Tibial artery (tissue), 4 donors: ENCODE data around the gene RAD51B.

Experiments
- DNase-seq, 2 donors: peaks; one replicate each; pipeline ENCODE4 v3.0.0-alpha.2; 2019
- H3K27ac ChIP-seq, 2 donors: fragments of 200-600 bp; sonication (generic) in 1 of 2; 1 replicate in 1 of 2; 2 replicates in 1 of 2; pipeline ENCODE4 v1.5.1; 2018 to 2019; ENCODE audit warnings: mild to moderate bottlenecking in 1 of 2
- H3K27me3 ChIP-seq, 2 donors: fragments of 200-600 bp; sonication (generic) in 1 of 2; one replicate each; pipeline versions ENCODE4 v1.5.1 to v1.6.0; 2016 to 2019
- H3K36me3 ChIP-seq, 3 donors: fragments of 200-600 bp; sonication (generic) in 2 of 3; one replicate each; pipeline ENCODE4 v1.5.1; 2016 to 2019; ENCODE audit warnings: mild to moderate bottlenecking in 2 of 3
- H3K4me1 ChIP-seq, 4 donors: fragments of 200-600 bp; sonication (generic) in 2 of 4; 1 replicate in 3 of 4; 2 replicates in 1 of 4; pipeline ENCODE4 v1.5.1; 2016 to 2019
- H3K4me3 ChIP-seq, 2 donors: fragments of 200-600 bp; sonication (generic) in 1 of 2; 1 replicate in 1 of 2; 2 replicates in 1 of 2; pipeline ENCODE4 v1.5.1; 2018 to 2019; ENCODE audit warnings: mild to moderate bottlenecking in 2 of 2
- H3K9me3 ChIP-seq, 3 donors: fragments of 200-600 bp; sonication (generic) in 1 of 3; one replicate each; pipeline ENCODE4 v1.5.1; 2016 to 2019
- CTCF ChIP-seq, 2 experiments: fragments of 200-600 bp in 1 of 2; fragments of 450-650 bp in 1 of 2; IDR thresholded peaks; one replicate each; pipeline ENCODE4 v1.5.1; 2017 to 2019; ENCODE audit warnings: antibody characterized with exemption in 2 of 2, mild to moderate bottlenecking in 1 of 2, moderate library complexity in 1 of 2
- intact Hi-C: fragments of 100-400 bp; cut with DNase I; formaldehyde crosslinking; loops from one replicate; pipeline ENCODE4 v1.15.0; 2023; ENCODE audit warnings: low total_unique reads

RAD51B gene

GRCh38 chr14:68140076-68140741 is 320.6 kb downstream of the RAD51B start:
- TF ChIP-seq CTCF (IDR thresholded peaks at IDR 0.05) = no peak
- Histone ChIP-seq H3K9me3 (no peaks in the 10 kb centered on the region), H3K4me1 (peaks cover 0 to 86% (median 48%) of the 10 kb centered on the region in 4 donors), H3K27me3 (no peaks in the 10 kb centered on the region), H3K27ac (peak overlapping the region; percentile 63 to 69), H3K4me3 (no peak overlapping the region), H3K36me3 (no peaks in the 10 kb centered on the region)
- no peak for DNase-seq
- intact Hi-C loops = no loop called here

- peak overlapping the region; percentile 63 to 69 for H3K27ac ChIP-seq
- no peak for DNase-seq
- no peaks in the 10 kb centered on the region for H3K36me3 ChIP-seq
- H3K4me3 ChIP-seq = no peak overlapping the region
- H3K9me3 ChIP-seq = no peaks in the 10 kb centered on the region
- peaks cover 0 to 86% (median 49%) of the 10 kb centered on the region in 4 donors for H3K4me1 ChIP-seq
- H3K27me3 ChIP-seq = no peaks in the 10 kb centered on the region
- no peak for TF ChIP-seq CTCF (IDR thresholded peaks at IDR 0.05)
- intact Hi-C loops = no loop called here
Observed at GRCh38 chr14:68140806-68141205, 321.2 kb downstream of the RAD51B start.

DNA sequence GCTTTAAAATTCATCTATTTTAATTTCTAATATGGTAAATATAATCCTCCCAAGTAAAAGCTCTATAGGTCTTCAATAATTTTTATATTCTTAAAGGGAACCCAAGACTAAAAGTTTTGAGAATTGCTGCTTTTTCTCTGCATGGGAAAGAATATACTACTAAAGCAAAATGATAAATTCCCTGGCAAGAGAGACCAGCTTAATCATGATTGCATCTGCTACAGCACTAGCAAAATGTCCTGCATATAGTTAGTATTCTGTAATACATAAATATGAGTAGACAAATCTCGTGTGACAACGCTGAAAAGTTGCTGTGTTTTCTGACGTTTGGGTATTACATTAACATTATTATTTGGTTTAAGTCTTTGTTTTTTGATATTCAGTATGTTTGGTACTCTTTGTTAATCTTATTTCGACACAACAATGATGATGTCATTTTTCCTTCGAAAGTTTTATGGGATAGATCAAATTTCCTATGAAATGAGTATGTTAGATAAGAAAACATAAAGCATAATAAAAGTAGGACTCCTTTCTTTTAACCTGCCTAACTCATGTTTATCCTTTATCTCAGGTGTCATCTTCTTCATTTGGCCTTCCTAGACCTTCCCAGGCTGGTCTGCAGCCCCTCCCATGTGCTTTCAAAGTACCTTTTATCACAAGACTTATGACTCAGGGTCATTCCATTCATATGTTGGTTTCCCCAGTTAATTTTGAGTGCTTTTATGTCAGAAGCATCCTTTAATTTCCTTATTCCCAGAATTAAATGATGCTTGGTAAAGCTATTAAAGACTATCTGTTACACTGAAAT is 321.9 kb downstream of the RAD51B start:
- H3K4me1 ChIP-seq = peaks cover 0 to 90% (median 53%) of the 10 kb centered on the region in 4 donors
- intact Hi-C loops = no loop called here
- H3K27ac ChIP-seq = peak overlapping the region; percentile 63 to 69
- no peak for DNase-seq
- TF ChIP-seq CTCF (IDR thresholded peaks at IDR 0.05) = no peak
- no peak overlapping the region for H3K4me3 ChIP-seq
- no peaks in the 10 kb centered on the region for H3K9me3 ChIP-seq
- no peaks in the 10 kb centered on the region for H3K27me3 ChIP-seq
- H3K36me3 ChIP-seq = no peaks in the 10 kb centered on the region

- Histone ChIP-seq H3K36me3 (no peaks in the 10 kb centered on the region), H3K27ac (peak overlapping the region; percentile 68 to 69), H3K9me3 (no peaks in the 10 kb centered on the region), H3K4me1 (peaks cover 0 to 88% (median 54%) of the 10 kb centered on the region in 4 donors), H3K27me3 (no peaks in the 10 kb centered on the region), H3K4me3 (no peak overlapping the region)
- peak; percentile 87 for DNase-seq
- intact Hi-C loops = no loop called here
- TF ChIP-seq CTCF (IDR thresholded peaks at IDR 0.05) = no peak
Observed at GRCh38 chr14:68143341-68143841, 323.8 kb downstream of the RAD51B start.

DNA sequence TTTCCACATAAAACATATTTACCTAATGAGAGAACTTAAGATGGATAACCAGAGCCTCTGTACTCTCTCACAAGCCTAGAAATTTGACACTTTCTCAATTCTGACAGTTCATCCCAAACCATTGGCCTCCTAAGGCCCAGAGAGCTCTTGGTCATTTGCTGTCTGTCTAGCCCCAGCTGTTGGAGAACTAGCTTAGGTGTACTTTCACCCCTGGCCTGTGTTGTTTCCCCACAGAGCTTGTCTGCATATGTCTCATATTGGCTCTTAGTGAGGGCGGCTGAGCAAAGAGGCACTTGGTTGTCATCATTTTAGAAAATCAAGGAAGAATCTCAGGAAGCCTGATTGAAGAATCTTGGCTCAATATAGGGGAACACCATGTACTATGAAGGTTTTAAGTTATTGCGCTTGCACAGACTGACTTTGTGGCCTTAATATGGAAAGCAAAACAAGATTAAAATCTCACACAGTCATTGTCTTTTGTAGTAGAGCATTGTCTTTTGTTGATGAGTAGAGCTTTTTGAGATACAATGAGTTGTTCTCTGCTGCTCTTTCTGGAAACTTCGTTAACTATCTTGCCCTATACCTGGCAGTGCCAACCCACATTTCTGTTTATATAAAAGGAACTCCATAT is 324.6 kb downstream of the RAD51B start:
- intact Hi-C loops = no loop called here
- H3K27me3 ChIP-seq = no peaks in the 10 kb centered on the region
- H3K36me3 ChIP-seq = no peaks in the 10 kb centered on the region
- DNase-seq = peak; percentile 73
- peak overlapping the region; percentile 68 to 69 for H3K27ac ChIP-seq
- peaks cover 0 to 82% (median 54%) of the 10 kb centered on the region in 4 donors for H3K4me1 ChIP-seq
- H3K9me3 ChIP-seq = no peaks in the 10 kb centered on the region
- no peak for TF ChIP-seq CTCF (IDR thresholded peaks at IDR 0.05)
- no peak overlapping the region for H3K4me3 ChIP-seq
